ENCODE measurements around the gene ATP9B. TPM values are rescaled to one million over a fixed set of nuclear protein-coding genes. Genes with fewer than 3 reads are reported as not detected.

Gene ATP9B
- total and polyA plus RNA-seq, 10 of the 15 experiments (the other 5 are each of a cell fraction or from before 2014, with no cell fraction given), result 0.74 to 20.7 (median 12.9) TPM

DNA sequence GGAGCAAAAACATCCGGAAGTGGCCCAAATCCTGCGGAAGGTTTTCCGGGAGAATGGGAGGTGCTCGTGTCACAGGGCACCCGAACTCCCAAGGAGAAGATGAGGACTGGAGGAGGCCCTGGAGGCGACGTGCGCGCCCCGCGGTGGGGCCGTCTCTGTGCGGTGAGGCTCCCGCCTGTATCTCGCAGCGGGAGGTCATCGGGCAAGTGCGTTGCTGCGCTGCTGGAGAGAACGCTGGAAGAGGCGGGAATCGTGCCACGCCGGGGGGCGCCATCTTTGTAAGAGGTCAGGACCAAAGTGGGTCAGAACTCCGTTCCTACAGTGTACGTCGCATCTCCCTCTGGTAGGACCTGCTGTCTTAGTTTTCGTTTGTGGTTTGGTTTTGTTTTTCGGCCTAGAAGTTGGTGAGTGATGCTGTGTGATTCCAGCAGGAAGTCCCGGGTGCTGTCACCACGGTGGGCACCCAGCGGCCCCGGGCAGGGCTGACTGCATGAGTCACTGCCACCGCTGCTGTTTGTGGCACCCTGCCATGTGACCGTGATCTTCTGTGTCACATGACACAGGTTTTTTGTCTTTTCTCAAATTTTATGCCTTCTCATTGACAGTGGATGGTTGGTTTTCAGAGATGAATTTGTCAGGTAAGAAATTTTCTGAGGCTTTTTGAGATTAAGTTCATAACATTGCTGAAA is 21.5 kb upstream of the ATP9B start (continued):
- TF ChIP-seq, protein P1, sequence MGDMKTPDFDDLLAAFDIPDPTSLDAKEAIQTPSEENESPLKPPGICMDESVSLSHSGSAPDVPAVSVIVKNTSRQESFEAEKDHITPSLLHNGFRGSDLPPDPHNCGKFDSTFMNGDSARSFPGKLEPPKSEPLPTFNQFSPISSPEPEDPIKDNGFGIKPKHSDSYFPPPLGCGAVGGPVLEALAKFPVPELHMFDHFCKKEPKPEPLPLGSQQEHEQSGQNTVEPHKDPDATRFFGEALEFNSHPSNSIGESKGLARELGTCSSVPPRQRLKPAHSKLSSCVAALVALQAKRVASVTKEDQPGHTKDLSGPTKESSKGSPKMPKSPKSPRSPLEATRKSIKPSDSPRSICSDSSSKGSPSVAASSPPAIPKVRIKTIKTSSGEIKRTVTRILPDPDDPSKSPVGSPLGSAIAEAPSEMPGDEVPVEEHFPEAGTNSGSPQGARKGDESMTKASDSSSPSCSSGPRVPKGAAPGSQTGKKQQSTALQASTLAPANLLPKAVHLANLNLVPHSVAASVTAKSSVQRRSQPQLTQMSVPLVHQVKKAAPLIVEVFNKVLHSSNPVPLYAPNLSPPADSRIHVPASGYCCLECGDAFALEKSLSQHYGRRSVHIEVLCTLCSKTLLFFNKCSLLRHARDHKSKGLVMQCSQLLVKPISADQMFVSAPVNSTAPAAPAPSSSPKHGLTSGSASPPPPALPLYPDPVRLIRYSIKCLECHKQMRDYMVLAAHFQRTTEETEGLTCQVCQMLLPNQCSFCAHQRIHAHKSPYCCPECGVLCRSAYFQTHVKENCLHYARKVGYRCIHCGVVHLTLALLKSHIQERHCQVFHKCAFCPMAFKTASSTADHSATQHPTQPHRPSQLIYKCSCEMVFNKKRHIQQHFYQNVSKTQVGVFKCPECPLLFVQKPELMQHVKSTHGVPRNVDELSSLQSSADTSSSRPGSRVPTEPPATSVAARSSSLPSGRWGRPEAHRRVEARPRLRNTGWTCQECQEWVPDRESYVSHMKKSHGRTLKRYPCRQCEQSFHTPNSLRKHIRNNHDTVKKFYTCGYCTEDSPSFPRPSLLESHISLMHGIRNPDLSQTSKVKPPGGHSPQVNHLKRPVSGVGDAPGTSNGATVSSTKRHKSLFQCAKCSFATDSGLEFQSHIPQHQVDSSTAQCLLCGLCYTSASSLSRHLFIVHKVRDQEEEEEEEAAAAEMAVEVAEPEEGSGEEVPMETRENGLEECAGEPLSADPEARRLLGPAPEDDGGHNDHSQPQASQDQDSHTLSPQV (IDR thresholded peaks at IDR 0.05), result no peak

DNA sequence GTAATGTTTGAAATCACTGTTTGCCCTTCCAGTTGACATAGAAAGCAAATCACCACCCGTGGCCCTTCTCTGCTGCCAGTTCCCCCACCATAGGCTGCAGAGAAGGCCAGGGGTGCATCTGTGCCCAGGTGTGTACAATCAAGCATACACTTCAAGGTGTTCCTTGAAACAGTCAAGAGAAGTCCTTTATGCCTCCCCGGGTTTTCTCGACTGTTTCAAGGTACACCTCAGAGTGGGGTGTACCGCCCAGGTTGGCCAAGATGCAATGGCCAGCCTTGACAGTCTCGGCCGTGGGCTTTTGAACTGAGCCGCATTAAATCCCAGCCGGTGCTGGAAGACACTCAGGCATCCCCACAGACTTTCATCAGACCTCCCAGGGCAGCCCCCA is 21.0 kb upstream of the ATP9B start:
- Histone ChIP-seq H3K27ac (ENCODE audit: control insufficient read depth, insufficient read depth) (no peak overlapping the region), H3K36me3 (ENCODE audit: control insufficient read depth in 2 of 2, insufficient read depth in 2 of 2, low read length in 1 of 2) (no peaks in the 10 kb centered on the region), H2AFZ (ENCODE audit: control insufficient read depth, low read depth, low read length) (no peak overlapping the region), H3K79me2 (ENCODE audit: control insufficient read depth, insufficient read depth, low read length) (no peaks in the 10 kb centered on the region), H3K9ac (ENCODE audit: control insufficient read depth, insufficient read depth, low read length) (no peak overlapping the region), H4K20me1 (ENCODE audit: control insufficient read depth, insufficient read depth) (no peaks in the 10 kb centered on the region), H3K9me3 (replicated peaks; ENCODE audit: control insufficient read depth, insufficient read depth, low read length) (no peaks in the 10 kb centered on the region), H3K4me3 (no peak overlapping the region), H3K4me2 (ENCODE audit: control insufficient read depth, insufficient read depth) (no peak overlapping the region), H3K27me3 (replicated peaks in 1 of 2; ENCODE audit: control insufficient read depth in 2 of 2, insufficient read depth in 2 of 2, low read length in 1 of 2) (no peaks in the 10 kb centered on the region), H3K4me1 (ENCODE audit: control insufficient read depth, insufficient read depth, low read length) (no peaks in the 10 kb centered on the region)
- ChIA-PET POLR2A (no interaction called here), RAD21 (ENCODE audit: unreplicated experiment) (no interaction called here), SMC1A (ENCODE audit: uncharacterized antibody, unreplicated experiment) (no interaction called here), CTCF (no interaction called here)
- ATAC-seq, result no peak
- BruUV-seq (replicated peaks), result no TSS peak
- no peak for FAIRE-seq
- TF ChIP-seq SREBF1 (IDR thresholded peaks at IDR 0.05; ENCODE audit: low read length) (no peak), ZSCAN29 (IDR thresholded peaks at IDR 0.05) (no peak), HDAC6 (IDR thresholded peaks at IDR 0.05; ENCODE audit: unreplicated experiment) (no peak)
- in situ Hi-C loops (cut with MboI), result no loop called here
- intact Hi-C loops (cut with micrococcal nuclease; ENCODE audit: unreplicated experiment), result no loop called here
- no peak for DNase-seq (ENCODE audit: low read depth, low spot score)
- WGBS (ENCODE audit: insufficient coverage, insufficient replicate concordance, low lambda C conversion rate, missing lambda C conversion rate), result 55% methylated on average over 8 of the region's 8 CpGs
